HG03108 (cell line): Measurements from ENCODE around the gene PKD2L2.
A peak's percentile ranks its signal among the peaks of the same experiment; 100 is the strongest.
"Not testable (repeated sequence)": the region's sequence is repeated elsewhere in the genome, so short reads cannot be mapped to it uniquely, and the experiment has no call there.

Experiments
- ATAC-seq: cut with Tn5 transposase; IDR thresholded peaks from one replicate; pipeline ENCODE4 v1.9.1; 2021; ENCODE audit warnings: moderate library complexity; ENCODE audit not compliant: unreplicated experiment

The PKD2L2 gene

GRCh38 chr5:137888863-137889759 lies at the start of gene PKD2L2:
PKD2L2 (plus strand) TSS chr5:137889457; CDS start chr5:137889492, 35 bp downstream.
- peak; percentile 92 for ATAC-seq

GRCh38 chr5:137842296-137842695 lies 47.0 kb upstream of the PKD2L2 start:
- no peak for ATAC-seq

- ATAC-seq: no peak
Observed at GRCh38 chr5:137843676-137844299, 45.5 kb upstream of the PKD2L2 start.

- ATAC-seq: no peak
Observed at GRCh38 chr5:137845472-137845871, 43.8 kb upstream of the PKD2L2 start.

GRCh38 chr5:137847687-137848086 lies 41.6 kb upstream of the PKD2L2 start:
- no peak for ATAC-seq

GRCh38 chr5:137853165-137853564 lies 36.1 kb upstream of the PKD2L2 start:
- ATAC-seq: not testable (repeated sequence)

GRCh38 chr5:137856201-137856600 lies 33.1 kb upstream of the PKD2L2 start:
- no peak for ATAC-seq

- ATAC-seq: no peak
Observed at GRCh38 chr5:137856916-137857862, 32.1 kb upstream of the PKD2L2 start.

- ATAC-seq: peak; percentile 72
Observed at GRCh38 chr5:137858223-137858916, 30.9 kb upstream of the PKD2L2 start.

GRCh38 chr5:137858954-137859353 lies 30.3 kb upstream of the PKD2L2 start:
- ATAC-seq: no peak

GRCh38 chr5:137862251-137862650 lies 27.0 kb upstream of the PKD2L2 start:
- ATAC-seq: no peak

GRCh38 chr5:137863653-137864052 lies 25.6 kb upstream of the PKD2L2 start:
- ATAC-seq: not testable (repeated sequence)

GRCh38 chr5:137866541-137867388 lies 22.5 kb upstream of the PKD2L2 start:
- ATAC-seq: no peak

GRCh38 chr5:137867664-137868063 lies 21.6 kb upstream of the PKD2L2 start, which contains the start of gene MYOT:
MYOT (plus strand) TSS chr5:137867860; CDS start chr5:137870652, 2,792 bp downstream.
- ATAC-seq: no peak

GRCh38 chr5:137870647-137871339 lies 18.5 kb upstream of the PKD2L2 start:
- ATAC-seq: no peak

GRCh38 chr5:137871571-137871970 lies 17.7 kb upstream of the PKD2L2 start:
- ATAC-seq: no peak

- no peak for ATAC-seq
Observed at GRCh38 chr5:137872466-137872865, 16.8 kb upstream of the PKD2L2 start.

GRCh38 chr5:137876101-137876500 lies 13.2 kb upstream of the PKD2L2 start:
- no peak for ATAC-seq

- no peak for ATAC-seq
Observed at GRCh38 chr5:137880313-137880712, 8.9 kb upstream of the PKD2L2 start.
